Stimulated activated CD8-positive, alpha-beta memory T cell treated with anti-CD3 and anti-CD28 coated beads, Interleukin-2, amount 100 ng/mL, for 1 hour (primary cell): ENCODE results near the gene KHDRBS1.
"Not testable (repeated sequence)": the region's sequence is repeated elsewhere in the genome, so short reads cannot be mapped to it uniquely, and the experiment has no call there.

Experiments used
- DNase-seq, 2 donors: peaks; one replicate each; pipeline ENCODE4 v3.0.0-alpha.2; 2020; ENCODE audit warnings: low read depth in 2 of 2

The KHDRBS1 gene

GRCh38 chr1:32063261-32063681 lies 49.6 kb downstream of the KHDRBS1 start:
- no peak for DNase-seq

DNA sequence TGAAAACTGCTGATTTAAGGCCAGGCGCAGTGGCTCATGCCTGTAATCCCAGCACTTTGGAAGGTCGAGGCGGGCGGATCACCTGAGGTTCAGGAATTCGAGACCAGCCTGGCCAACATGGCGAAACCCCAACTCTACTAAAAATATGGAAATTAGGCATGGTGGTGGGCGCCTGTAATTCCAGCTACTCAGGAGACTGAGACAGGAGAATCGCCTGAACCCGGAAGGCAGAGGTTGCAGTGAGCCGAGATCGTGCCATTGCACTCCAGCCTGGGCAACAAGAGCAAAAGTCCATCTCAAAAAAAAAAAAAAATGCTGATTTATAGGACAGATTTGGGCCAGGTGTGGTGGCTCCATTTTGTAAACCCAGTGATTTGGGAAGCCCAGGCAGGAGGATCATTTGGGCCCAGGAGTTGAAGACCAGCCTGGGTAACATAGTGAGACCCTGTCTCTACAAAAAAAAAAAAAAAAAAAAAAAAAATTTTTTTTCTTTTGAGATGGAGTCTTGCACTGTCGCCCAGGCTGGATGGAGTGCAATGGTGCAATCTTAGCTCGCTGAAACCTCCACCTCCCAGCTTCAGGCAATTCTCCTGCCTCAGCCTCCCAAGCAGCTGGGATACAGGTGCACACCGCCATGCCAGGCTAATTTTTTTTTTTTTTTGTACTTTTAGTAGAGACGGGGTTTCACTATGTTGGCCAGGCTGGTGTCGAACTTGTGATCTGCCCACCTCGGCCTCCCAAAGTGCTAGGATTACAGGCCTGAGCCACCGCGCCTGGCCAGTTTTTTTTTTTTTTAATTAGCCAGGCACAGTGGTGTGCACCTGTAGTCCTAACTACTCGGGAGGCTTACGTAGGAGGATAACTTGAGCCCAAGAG lies 52.2 kb downstream of the KHDRBS1 start:
- DNase-seq: not testable (repeated sequence)

GRCh38 chr1:32066489-32066873 lies 52.8 kb downstream of the KHDRBS1 start:
- DNase-seq: no peak

DNA sequence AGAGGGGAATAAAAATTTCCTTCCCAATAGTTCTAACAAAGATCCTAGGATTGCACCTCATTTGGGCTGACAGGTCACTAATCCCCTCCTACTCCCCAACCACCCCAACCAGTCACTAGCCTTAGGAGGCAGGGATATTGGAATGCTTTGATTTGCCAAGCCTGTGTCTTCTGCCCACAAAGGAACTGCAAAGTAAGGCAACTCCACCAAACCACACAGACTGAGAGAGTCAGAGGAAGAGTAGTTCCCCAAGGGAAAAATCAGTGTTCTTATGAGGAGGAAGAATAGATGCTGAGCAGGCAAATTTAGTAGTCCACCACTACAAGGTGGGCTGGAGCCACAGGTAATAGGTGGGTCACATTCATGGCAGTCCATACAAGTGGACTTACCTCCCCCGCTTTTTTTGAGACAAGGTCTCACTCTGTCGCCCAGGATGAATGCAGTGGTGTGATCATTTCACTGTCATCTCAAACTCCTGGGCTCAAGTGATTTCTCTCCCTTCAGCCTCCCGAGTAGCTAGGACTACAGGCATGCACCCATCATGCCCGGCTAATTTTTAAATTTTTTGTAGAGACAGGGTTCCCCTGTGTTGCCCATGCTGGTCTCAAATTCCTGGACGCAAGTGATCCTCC lies 55.4 kb downstream of the KHDRBS1 start:
- DNase-seq: no peak

- no peak for DNase-seq
Measured at GRCh38 chr1:32071758-32072621, 58.3 kb downstream of the KHDRBS1 start.

GRCh38 chr1:32072622-32073298 lies 59.1 kb downstream of the KHDRBS1 start, which contains the start of gene TMEM39B:
Gene TMEM39B, plus strand, starts transcription at chr1:32072939. Its CDS starts 109 bp downstream, at chr1:32073048.
- DNase-seq: peak; percentile 85

DNA sequence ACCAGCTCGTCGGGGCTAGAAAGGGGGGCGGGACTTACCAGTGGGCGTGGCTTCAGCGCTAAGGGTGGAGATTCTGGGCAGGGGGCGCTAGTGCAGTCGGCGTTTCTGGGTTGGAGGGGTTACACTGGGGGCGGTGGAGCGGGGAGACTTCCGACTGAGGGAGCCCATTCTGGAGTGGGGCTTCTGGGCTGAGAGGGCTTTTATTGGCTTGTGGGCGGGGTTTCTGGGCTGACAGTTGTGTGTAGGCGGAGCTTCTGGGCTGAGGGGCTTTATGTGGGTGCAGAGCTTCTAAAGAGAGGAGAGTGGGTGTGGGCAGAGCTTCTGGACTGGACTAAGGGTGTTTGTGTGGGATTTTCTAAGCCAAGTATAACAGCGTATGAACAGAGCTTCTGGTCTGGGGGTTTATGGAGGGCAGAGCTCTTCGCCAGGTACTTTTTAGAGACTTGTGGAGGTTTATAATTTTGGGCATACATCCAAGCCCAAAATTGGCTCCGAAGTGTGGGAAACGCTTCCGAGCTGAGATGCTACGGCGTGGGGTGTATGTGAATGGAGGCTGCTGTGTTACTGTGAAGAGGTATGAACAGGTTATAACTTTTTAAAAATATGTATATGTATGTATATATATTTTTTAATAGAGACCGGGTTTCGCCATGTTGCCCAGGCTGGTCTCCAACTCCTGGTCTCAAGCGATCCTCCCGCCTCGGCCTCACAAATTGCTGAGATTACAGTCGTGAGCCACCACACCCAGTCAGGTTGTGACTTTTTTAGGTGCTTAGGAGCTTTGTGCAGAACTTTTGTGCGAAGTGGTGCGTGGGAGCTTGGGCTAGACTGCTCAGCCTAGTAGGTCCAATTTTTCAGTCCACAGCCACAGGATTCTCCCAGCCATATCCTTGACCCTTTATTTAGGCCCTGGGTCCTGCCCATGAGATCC lies 59.9 kb downstream of the KHDRBS1 start:
- DNase-seq: no peak

- DNase-seq: no peak
Measured at GRCh38 chr1:32074841-32075240, 61.2 kb downstream of the KHDRBS1 start.

GRCh38 chr1:32077451-32077850 lies 63.8 kb downstream of the KHDRBS1 start:
- no peak for DNase-seq

DNA sequence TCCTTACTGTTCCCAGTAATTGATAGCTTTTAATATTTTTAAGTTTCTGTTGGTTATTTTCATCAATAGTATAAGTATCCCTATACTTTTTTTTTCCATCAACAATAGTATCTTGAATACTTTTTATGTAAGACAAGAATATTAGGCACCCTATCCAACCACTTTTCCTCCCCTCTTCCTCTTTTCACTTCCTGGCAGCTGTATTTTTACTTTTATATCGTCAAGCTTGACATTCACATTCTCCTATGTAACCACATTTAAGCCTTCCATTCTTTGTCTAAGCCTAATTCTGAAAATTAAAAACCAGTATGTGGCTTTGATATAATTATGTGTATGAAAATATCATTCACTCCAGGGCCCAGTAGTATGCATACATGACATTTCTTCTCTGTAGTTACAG lies 68.4 kb downstream of the KHDRBS1 start:
- no peak for DNase-seq

DNA sequence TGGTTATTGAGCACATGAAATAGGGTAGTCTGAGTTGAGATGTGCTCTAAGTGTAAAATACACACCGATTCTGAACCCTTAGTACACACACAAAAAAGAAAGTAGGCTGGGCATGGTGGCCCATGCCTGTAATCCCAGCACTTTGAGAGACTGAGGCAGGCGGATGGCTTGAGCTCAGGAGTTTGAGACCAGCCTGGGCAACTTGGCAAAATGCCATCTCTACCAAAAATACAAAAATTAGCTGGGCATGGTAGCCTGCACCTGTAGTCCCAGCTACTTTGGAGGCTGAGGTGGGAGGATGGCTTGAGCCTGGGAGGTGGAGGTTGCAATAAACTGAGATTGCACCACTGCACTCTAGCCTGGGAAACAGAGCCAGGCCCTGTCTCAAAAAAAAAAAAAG lies 72.7 kb downstream of the KHDRBS1 start:
- DNase-seq: not testable (repeated sequence)

- no peak for DNase-seq
Measured at GRCh38 chr1:32091176-32091575, 77.5 kb downstream of the KHDRBS1 start.

DNA sequence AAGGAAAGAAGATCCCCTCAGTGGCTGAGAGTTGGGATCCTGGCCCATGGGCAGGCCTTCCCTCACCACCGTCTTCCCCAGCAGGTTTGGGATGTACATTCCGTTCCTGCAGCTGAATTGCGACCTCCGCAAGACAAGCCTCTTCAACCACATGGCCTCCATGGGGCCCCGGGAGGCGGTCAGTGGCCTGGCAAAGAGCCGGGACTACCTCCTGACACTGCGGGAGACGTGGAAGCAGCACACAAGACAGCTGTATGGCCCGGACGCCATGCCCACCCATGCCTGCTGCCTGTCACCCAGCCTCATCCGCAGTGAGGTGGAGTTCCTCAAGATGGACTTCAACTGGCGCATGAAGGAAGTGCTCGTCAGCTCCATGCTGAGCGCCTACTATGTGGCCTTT lies 77.9 kb downstream of the KHDRBS1 start:
- no peak for DNase-seq
